Measurements from ENCODE around the gene GAN.
"Not testable (repeated sequence)": the region's sequence is repeated elsewhere in the genome, so short reads cannot be mapped to it uniquely, and the experiment has no call there.

The GAN gene

GRCh38 chr16:81401035-81401950 lies 86.5 kb downstream of the GAN start:
- no peak for DNase-seq

- DNase-seq, result no peak
Observed at GRCh38 chr16:81403208-81403600, 88.4 kb downstream of the GAN start.

GRCh38 chr16:81403601-81404391 lies 89.0 kb downstream of the GAN start:
- DNase-seq, result peak; percentile 39 to 73

GRCh38 chr16:81405002-81405401 lies 90.2 kb downstream of the GAN start:
- DNase-seq, result not testable (repeated sequence)

- DNase-seq, result no peak
Observed at GRCh38 chr16:81405702-81406113, 90.9 kb downstream of the GAN start.

- DNase-seq, result no peak
Observed at GRCh38 chr16:81408409-81408950, 93.7 kb downstream of the GAN start.

- no peak for DNase-seq
Observed at GRCh38 chr16:81409016-81409556, 94.3 kb downstream of the GAN start.

- DNase-seq, result no peak
Observed at GRCh38 chr16:81410643-81411293, 96.0 kb downstream of the GAN start.

GRCh38 chr16:81413245-81413990 lies 98.7 kb downstream of the GAN start:
- DNase-seq, result no peak

- DNase-seq, result no peak
Observed at GRCh38 chr16:81415751-81416150, 101.0 kb downstream of the GAN start.

GRCh38 chr16:81416749-81417148 lies 102.0 kb downstream of the GAN start:
- DNase-seq, result no peak

GRCh38 chr16:81417210-81417609 lies 102.4 kb downstream of the GAN start:
- DNase-seq, result no peak

- no peak for DNase-seq
Observed at GRCh38 chr16:81419806-81420205, 105.0 kb downstream of the GAN start.

- DNase-seq, result no peak
Observed at GRCh38 chr16:81421126-81421525, 106.4 kb downstream of the GAN start.

- no peak for DNase-seq
Observed at GRCh38 chr16:81421536-81421935, 106.8 kb downstream of the GAN start.

GRCh38 chr16:81422153-81422552 lies 107.4 kb downstream of the GAN start:
- DNase-seq, result not testable (repeated sequence)

GRCh38 chr16:81424771-81425170 lies 110.0 kb downstream of the GAN start:
- no peak for DNase-seq

GRCh38 chr16:81427219-81427618 lies 112.5 kb downstream of the GAN start:
- DNase-seq, result no peak

- no peak for DNase-seq
Observed at GRCh38 chr16:81429045-81429521, 114.3 kb downstream of the GAN start.

- no peak for DNase-seq
Observed at GRCh38 chr16:81431554-81432353, 117.0 kb downstream of the GAN start.

Data from hippocampal formation (tissue), 2 donors.